Measurements from ENCODE around the gene FUOM. TPM values are rescaled to one million over a fixed set of nuclear protein-coding genes. Genes with fewer than 3 reads are reported as not detected.
A peak's percentile ranks its signal among the peaks of the same experiment; 100 is the strongest.
"Not testable (repeated sequence)": the region's sequence is repeated elsewhere in the genome, so short reads cannot be mapped to it uniquely, and the experiment has no call there.

Gene FUOM
- total RNA-seq, 2 experiments from 2014 or later: 15.4 to 17.3 TPM

DNA sequence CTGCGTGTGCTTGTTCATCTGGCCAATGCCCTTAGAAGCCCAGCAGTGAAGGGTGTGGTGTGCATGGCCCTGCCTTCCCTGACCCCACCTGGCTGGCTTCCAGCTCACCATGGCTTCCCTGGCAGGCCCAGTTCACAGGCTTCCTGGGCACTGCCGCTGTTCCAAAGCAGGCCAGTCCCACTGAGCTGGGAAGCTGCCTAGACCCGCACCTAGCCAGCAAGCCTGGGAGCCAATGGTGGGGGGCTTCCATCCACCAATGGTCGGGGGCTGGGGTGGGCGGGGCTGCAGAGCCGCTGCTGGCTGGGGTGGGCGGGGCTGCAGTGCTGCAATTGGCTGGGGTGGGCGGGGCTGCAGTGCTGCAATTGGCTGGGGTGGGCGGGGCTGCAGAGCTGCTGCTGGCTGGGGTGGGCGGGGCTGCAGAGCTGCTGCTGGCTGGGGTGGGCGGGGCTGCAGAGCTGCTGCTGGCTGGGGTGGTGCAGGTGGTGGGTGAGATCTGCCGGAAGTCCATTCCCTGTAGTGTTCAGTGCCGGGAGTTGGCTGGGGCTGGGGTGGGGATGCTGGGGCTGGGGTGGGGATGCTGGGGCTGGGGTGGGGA is 33.5 kb downstream of the FUOM start:
- Mint-ChIP-seq H3K4me1 (peaks cover under 1% of the 10 kb centered on the region), H3K27me3 (peaks cover 39% of the 10 kb centered on the region), H3K27ac (no peak overlapping the region), H3K9me3 (peaks cover 2% of the 10 kb centered on the region), H3K4me3 (no peak overlapping the region), H3K36me3 (no peaks in the 10 kb centered on the region)
- ATAC-seq (ENCODE audit: low read depth) (peak; percentile 78), DNase-seq (no peak)
- POLR2A ChIA-PET: interaction anchor here (0.6 to 1.3 kb wide), 4 partner anchors 12 to 297 kb away, joined by 3 to 5 read pairs (median 4); partner anchors contain the start of gene CALY

DNA sequence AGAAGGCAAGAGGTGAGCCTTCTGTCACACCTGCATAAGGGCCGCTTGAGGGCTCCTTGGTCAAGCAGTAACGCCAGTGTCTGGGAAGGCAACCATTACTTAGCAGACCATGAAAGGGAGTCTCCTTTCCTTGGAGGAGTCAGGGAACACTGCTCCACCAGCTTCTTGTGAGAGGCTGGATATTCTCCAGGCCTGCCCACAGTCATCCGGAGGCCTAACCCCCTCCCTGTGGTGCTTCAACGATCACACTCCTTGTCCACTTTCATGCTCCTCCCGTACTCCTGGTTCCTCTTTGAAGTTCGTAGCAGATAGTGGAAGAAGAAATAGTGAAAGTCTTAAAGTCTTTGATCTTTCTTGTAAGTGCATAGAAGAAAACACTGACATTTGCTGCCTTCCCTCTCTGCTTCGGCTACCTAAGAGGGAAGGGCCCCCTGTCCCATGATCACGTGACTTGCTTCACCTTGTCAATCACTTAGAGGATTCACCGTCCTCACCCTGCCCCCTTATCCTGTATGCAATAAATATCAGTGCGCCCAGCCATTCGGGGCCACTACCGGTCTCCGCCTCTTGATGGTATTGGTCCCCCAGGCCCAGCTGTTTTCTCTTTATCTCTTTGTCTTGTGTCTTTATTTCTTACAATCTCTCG is 35.6 kb downstream of the FUOM start:
- H3K4me1 Mint-ChIP-seq; POLR2A ChIA-PET; H3K4me3 Mint-ChIP-seq; DNase-seq; ATAC-seq (ENCODE audit: low read depth); H3K9me3 Mint-ChIP-seq; H3K36me3 Mint-ChIP-seq; H3K27ac Mint-ChIP-seq: not testable (repeated sequence)
- peaks cover 22% of the 10 kb centered on the region for H3K27me3 Mint-ChIP-seq

DNA sequence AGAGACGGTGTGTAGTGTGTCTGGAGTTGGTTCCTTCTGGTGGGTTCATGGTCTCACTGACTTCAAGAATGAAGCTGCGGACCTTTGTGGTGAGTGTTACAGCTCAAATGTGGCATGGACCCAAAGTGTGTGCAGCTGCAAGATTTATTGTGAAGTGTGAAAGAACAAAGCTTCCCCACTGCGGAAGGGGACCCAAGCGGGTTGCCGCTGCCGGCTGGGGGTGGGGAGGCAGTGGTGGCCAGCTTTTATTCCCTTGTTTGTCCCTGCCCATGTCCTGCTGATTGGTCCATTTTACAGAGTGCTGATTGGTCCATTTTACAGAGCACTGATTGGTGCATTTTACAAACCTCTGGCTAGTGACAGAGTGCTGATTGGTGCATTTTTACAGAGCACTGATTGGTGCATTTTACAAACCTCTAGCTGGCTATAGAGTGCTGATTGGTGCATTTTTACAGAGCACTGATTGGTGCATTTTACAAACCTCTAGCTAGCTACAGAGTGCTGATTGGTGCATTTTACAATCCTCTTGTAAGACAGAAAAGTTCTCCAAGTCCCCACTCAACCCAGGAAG is 36.9 kb downstream of the FUOM start:
- not testable (repeated sequence) for H3K36me3 Mint-ChIP-seq; H3K4me3 Mint-ChIP-seq; H3K27ac Mint-ChIP-seq; ATAC-seq (ENCODE audit: low read depth); H3K9me3 Mint-ChIP-seq; H3K4me1 Mint-ChIP-seq; DNase-seq
- POLR2A ChIA-PET: interaction anchor here (0.7 kb wide), 1 partner anchor 52 kb away, joined by 6 read pairs; the partner anchor contains the start of gene ECHS1
- peaks cover 10% of the 10 kb centered on the region for H3K27me3 Mint-ChIP-seq

DNA sequence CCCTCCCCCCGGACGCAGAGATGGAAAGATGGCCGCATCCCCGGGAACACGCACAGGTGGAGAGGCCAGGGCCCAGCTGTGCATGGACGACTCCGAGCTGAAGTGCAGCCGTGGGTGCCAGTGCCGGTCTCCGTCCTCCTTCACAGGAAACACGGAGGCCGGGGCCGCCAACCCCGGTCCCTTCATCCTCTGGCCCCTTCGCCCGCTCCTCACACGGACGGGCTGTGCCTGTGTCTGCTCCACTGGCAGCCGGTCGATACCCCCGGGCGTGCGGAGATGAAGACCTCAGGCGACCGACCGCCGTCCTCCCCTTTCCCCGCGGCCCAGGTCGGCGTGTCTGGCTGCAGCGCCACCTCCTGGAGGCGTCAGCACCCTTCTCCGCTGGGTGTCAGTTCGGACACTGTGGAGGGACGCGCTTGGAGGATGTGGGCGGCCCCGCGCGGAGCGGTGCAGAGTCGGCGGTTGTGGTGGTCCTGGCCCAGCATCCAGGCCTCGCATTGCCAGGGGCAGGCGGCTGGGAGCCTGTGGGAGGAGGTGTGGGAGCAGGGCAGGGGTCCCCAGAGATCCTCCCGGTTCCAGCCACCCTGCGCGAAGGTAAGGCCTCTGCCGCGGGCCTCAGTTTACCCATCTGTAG is 39.2 kb downstream of the FUOM start:
- ATAC-seq (ENCODE audit: low read depth) (peak; percentile 91), DNase-seq (peak; percentile 80)
- peaks cover 8% of the 10 kb centered on the region for H3K4me1 Mint-ChIP-seq
- POLR2A ChIA-PET: no interaction called here
- peaks cover 2% of the 10 kb centered on the region for H3K9me3 Mint-ChIP-seq
- H3K36me3 Mint-ChIP-seq: no peaks in the 10 kb centered on the region
- H3K4me3 Mint-ChIP-seq: peak overlapping the region; percentile 72
- H3K27me3 Mint-ChIP-seq: peaks cover 7% of the 10 kb centered on the region
- no peak overlapping the region for H3K27ac Mint-ChIP-seq

DNA sequence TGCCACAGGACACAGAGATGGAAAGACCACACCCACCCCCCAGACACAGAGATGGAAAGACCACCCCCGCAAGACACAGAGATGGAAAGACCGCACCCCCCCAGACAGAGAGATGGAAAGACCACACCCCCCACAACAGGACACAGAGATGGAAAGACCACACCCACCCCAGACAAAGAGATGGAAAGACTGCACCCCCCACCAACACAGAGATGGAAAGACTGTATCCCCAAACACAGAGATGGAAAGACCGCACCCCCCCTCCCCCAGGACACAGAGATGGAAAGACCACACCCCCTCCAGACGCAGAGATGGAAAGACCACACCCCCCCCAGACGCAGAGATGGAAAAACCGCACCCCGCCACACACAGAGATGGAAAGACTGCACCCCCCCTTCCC is 41.1 kb downstream of the FUOM start:
- Mint-ChIP-seq H3K9me3 (peaks cover 2% of the 10 kb centered on the region), H3K27me3 (peaks cover 7% of the 10 kb centered on the region), H3K4me1 (peaks cover 8% of the 10 kb centered on the region), H3K36me3 (no peaks in the 10 kb centered on the region), H3K27ac (no peak overlapping the region), H3K4me3 (no peak overlapping the region)
- ATAC-seq (ENCODE audit: low read depth): no peak
- POLR2A ChIA-PET: no interaction called here
- DNase-seq: no peak

DNA sequence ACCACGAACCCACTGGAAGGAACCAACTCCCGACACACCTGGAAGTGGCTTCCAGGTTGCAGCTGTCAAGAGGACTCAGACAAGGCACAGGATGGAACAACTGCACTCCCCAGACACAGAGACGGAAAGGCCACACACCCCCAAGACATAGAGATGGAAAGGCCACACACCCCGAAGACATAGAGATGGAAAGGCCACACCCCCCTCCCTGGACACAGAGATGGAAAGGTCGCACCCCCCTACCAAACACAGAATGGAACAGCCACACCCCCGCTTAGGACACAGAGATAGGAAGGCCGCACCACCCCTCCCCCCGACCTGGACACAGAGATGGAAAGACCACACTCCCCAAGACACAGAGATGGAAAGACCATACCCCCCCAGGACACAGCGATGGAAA is 41.6 kb downstream of the FUOM start:
- DNase-seq (no peak), ATAC-seq (ENCODE audit: low read depth) (no peak)
- H3K4me1 Mint-ChIP-seq: peaks cover 8% of the 10 kb centered on the region
- POLR2A ChIA-PET: no interaction called here
- H3K9me3 Mint-ChIP-seq: peaks cover 2% of the 10 kb centered on the region
- no peak overlapping the region for H3K27ac Mint-ChIP-seq
- H3K4me3 Mint-ChIP-seq: no peak overlapping the region
- peaks cover 7% of the 10 kb centered on the region for H3K27me3 Mint-ChIP-seq
- H3K36me3 Mint-ChIP-seq: peaks cover 2% of the 10 kb centered on the region

DNA sequence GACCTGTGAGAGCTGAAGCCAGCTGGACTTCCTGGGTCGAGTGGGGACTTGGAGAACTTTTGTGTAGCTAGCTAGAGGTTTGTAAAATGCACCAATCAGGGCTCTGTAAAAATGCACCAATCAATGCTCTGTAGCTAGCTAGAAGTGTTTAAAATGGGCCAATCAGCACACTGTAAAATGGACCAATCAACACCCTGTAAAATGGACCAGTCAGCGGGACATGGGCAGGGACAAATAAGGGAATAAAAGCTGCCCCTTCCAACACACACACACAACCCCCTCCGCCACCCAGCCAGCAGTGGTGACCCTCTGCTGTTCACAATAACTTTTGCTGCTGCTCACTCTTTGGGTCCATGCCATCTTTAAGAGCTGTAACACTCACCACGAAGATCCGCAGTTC is 42.0 kb downstream of the FUOM start:
- peaks cover 7% of the 10 kb centered on the region for H3K27me3 Mint-ChIP-seq
- no peak for ATAC-seq (ENCODE audit: low read depth)
- POLR2A ChIA-PET: no interaction called here
- no peak overlapping the region for H3K4me3 Mint-ChIP-seq
- peaks cover 2% of the 10 kb centered on the region for H3K9me3 Mint-ChIP-seq
- no peak overlapping the region for H3K27ac Mint-ChIP-seq
- peaks cover 8% of the 10 kb centered on the region for H3K4me1 Mint-ChIP-seq
- no peak for DNase-seq
- H3K36me3 Mint-ChIP-seq: peaks cover 2% of the 10 kb centered on the region

DNA sequence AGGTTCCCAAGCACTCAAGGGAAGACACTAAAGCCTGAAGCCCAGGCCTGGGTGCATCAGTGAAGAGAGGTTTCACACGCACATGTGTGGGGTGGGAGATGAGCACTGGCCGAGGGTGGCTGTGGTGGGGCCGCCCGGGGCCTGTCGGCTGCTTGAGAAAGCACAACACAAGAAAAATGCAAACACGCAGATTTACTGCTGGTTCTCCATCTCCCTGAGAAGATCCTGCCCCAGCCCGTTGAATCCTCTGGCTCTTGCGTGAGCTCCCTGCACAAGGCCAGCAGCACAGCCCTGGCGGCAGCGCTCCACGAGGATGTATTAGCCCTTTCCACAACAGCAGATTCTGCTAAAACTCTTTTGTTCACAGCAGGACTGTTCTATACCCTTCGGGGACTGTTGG is 42.9 kb downstream of the FUOM start:
- Mint-ChIP-seq H3K4me3 (no peak overlapping the region), H3K27me3 (peaks cover 2% of the 10 kb centered on the region), H3K4me1 (peaks cover 8% of the 10 kb centered on the region), H3K9me3 (no peaks in the 10 kb centered on the region), H3K27ac (no peak overlapping the region), H3K36me3 (peaks cover 2% of the 10 kb centered on the region)
- ATAC-seq (ENCODE audit: low read depth) (no peak), DNase-seq (no peak)
- POLR2A ChIA-PET: no interaction called here

DNA sequence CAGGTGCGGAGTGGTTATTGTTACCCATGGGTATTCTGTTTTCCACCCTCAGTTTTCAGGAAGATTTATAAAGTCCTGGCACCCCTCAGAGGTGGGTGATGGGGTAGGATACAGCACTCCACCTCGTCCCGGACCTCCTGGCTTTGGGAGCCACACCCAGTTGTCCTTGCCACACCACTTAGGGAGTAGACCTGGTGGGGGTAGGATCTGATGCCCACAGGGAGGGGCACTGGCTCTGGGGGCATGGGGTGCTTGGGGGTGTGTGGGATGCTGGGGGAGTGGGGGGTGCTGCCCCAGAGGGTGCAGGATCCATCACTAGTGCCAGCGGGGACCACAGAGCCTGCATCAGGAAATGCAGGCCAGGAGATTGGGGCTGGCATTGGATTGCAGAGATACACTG is 44.6 kb downstream of the FUOM start:
- H3K36me3 Mint-ChIP-seq: peaks cover 2% of the 10 kb centered on the region
- H3K4me1 Mint-ChIP-seq: peaks cover 5% of the 10 kb centered on the region
- H3K4me3 Mint-ChIP-seq: no peak overlapping the region
- no peak overlapping the region for H3K27ac Mint-ChIP-seq
- DNase-seq (no peak), ATAC-seq (ENCODE audit: low read depth) (no peak)
- POLR2A ChIA-PET: interaction anchor here (0.6 kb wide), 1 partner anchor 1408 kb away, joined by 4 read pairs; no protein-coding TSS in a partner anchor
- H3K27me3 Mint-ChIP-seq: no peaks in the 10 kb centered on the region
- H3K9me3 Mint-ChIP-seq: no peaks in the 10 kb centered on the region

DNA sequence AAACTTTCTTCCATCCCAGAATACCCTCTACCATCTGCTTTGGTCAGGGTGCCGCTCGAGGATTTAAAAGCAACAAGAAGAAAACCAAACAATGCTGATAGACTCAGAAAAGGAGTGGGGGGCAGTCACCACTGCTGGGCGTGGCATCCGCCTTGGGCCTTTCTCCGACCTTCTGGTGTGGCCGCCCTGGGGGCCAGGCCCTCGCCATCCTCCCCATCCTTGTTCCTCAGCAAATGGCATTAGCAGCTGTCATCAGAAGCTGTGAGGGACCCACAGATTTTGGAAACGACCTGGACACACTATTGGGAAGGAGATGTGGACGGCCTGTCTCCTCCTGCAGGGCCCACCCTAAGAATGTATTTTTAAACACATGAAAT is 45.1 kb downstream of the FUOM start:
- Mint-ChIP-seq H3K27ac (no peak overlapping the region), H3K9me3 (no peaks in the 10 kb centered on the region), H3K27me3 (no peaks in the 10 kb centered on the region), H3K36me3 (peaks cover 3% of the 10 kb centered on the region), H3K4me1 (peaks cover 7% of the 10 kb centered on the region), H3K4me3 (no peak overlapping the region)
- POLR2A ChIA-PET: no interaction called here
- ATAC-seq (ENCODE audit: low read depth) (no peak), DNase-seq (no peak)

DNA sequence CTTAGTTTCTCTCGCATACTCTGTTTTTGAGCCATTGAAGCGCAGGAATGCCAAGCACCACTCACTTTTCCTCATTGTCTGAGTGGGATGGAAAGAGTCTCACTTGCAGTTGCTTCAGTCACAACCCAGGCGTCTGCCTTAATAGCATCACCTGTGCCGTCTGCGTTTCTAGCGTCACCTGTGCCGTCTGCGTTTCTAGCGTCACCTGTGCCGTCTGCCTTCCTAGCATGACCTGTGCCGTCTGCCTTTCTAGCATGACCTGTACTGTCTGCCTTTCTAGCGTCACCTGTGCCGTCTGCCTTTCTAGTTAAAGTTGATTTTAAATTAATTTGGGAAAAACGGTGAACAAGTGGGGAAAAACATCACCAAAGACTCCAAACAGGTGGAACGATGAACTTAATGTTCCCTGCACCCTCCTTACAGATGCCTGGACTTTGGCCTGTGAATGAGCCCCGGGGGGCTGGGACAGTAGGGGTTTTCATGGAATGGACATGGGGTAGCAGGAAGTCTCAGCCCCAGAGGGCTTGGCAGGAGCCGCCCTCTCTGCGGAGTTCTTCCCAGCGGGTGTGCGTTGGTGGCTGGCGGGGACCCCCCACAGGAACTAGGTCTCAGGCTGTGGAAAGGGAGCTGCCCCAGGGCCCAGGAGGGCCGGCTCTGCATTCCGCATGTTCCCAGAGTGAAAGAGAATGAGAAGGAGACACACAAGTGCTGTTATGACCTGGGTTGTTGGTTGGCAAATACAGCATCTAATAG is 45.6 kb downstream of the FUOM start:
- Mint-ChIP-seq H3K9me3 (no peaks in the 10 kb centered on the region), H3K36me3 (peaks cover 3% of the 10 kb centered on the region), H3K27ac (no peak overlapping the region), H3K4me1 (peaks cover 11% of the 10 kb centered on the region), H3K27me3 (no peaks in the 10 kb centered on the region), H3K4me3 (no peak overlapping the region)
- POLR2A ChIA-PET: no interaction called here
- DNase-seq: no peak
- no peak for ATAC-seq (ENCODE audit: low read depth)

DNA sequence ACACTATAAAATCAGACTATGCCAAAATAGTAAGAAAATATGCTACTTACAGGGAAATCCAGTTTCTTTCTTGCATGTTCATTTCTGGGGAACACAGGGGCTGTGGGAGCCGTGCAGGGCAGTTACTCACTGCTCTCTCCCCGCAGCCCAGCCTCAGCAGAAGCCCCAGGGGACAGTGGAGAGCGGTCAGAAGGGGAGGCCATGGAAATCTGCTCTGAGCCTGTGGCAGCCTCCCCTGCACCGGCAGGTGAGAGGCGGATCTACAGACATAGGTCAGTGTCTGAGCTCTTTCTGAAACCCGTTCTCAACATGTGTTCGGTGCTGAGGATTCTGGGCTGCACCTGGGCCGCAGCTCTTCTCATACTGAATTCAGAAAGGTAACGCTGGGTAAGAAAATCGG is 46.2 kb downstream of the FUOM start:
- H3K36me3 Mint-ChIP-seq: peaks cover 3% of the 10 kb centered on the region
- H3K4me1 Mint-ChIP-seq: peaks cover 14% of the 10 kb centered on the region
- H3K27ac Mint-ChIP-seq: no peak overlapping the region
- ATAC-seq (ENCODE audit: low read depth) (no peak), DNase-seq (no peak)
- POLR2A ChIA-PET: no interaction called here
- H3K27me3 Mint-ChIP-seq: no peaks in the 10 kb centered on the region
- H3K9me3 Mint-ChIP-seq: no peaks in the 10 kb centered on the region
- H3K4me3 Mint-ChIP-seq: no peak overlapping the region

DNA sequence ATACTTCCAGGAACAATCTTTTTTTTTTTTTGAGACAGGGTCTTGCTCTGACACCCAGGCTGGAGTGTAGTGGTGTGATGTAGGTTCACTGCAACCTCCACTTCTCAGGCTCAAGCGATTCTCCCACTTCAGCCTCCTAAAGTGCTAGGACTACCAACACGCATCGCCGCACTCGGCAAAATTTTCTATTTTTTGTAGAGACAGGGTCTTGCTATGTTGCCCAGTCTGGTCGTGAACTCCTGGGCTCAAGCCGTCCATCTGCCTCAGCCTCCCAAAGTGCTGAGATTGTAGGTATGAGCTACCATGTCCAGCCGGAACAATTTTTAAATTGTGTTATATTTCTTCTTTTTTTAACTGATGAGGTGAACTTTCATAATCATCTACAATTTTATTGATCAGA is 47.0 kb downstream of the FUOM start:
- no peak overlapping the region for H3K27ac Mint-ChIP-seq
- H3K9me3 Mint-ChIP-seq: no peaks in the 10 kb centered on the region
- peaks cover 11% of the 10 kb centered on the region for H3K4me1 Mint-ChIP-seq
- DNase-seq: no peak
- no peak overlapping the region for H3K4me3 Mint-ChIP-seq
- ATAC-seq (ENCODE audit: low read depth): no peak
- H3K27me3 Mint-ChIP-seq: no peaks in the 10 kb centered on the region
- peaks cover 3% of the 10 kb centered on the region for H3K36me3 Mint-ChIP-seq
- POLR2A ChIA-PET: no interaction called here
